ENCODE results near the gene SLC16A7. TPM values are rescaled to one million over a fixed set of nuclear protein-coding genes. Genes with fewer than 3 reads are reported as not detected.

SLC16A7 gene
- total RNA-seq, 6 experiments from 2014 or later = 11.3 to 25.1 (median 20.5) TPM

DNA sequence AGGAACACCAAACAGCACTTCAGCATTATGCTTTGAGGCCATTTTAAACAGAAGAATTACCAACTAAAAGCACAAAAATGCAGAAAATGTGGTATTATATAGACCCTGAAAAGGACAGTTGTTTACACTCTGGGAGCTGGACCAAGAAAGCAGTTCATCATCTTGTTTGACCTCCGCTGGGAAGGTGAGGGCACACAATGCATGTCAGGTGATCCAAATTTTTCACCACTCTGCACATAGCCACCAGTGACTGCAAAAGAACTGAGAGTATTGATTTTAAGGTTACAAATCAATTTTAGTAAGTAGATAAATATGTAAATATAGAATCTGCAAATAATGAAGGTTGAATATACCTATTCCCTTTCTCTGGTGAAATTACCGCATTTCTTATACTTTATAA lies 119.6 kb downstream of the SLC16A7 start:
- no peaks in the 10 kb centered on the region for H3K9me3 ChIP-seq
- TF ChIP-seq, protein P1, sequence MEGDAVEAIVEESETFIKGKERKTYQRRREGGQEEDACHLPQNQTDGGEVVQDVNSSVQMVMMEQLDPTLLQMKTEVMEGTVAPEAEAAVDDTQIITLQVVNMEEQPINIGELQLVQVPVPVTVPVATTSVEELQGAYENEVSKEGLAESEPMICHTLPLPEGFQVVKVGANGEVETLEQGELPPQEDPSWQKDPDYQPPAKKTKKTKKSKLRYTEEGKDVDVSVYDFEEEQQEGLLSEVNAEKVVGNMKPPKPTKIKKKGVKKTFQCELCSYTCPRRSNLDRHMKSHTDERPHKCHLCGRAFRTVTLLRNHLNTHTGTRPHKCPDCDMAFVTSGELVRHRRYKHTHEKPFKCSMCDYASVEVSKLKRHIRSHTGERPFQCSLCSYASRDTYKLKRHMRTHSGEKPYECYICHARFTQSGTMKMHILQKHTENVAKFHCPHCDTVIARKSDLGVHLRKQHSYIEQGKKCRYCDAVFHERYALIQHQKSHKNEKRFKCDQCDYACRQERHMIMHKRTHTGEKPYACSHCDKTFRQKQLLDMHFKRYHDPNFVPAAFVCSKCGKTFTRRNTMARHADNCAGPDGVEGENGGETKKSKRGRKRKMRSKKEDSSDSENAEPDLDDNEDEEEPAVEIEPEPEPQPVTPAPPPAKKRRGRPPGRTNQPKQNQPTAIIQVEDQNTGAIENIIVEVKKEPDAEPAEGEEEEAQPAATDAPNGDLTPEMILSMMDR (IDR thresholded peaks at IDR 0.05) = no peak
- H3K36me3 ChIP-seq = no peaks in the 10 kb centered on the region
- no peaks in the 10 kb centered on the region for H3K27me3 ChIP-seq
- H3K4me3 ChIP-seq = no peak overlapping the region
- intact Hi-C loops (cut with DNase I) = no loop called here
- peaks cover 0 to 52% (median 14%) of the 10 kb centered on the region in 4 donors for H3K4me1 ChIP-seq
- H3K27ac ChIP-seq = peak overlapping the region in 2 of 3 donors; percentile 1 to 77
- peak; percentile 83 to 96 (median 96) for ATAC-seq
- DNase-seq = peak in 2 of 3 donors; percentile 59 to 70
- WGBS (ENCODE audit: insufficient coverage, low coverage, low lambda C conversion rate, missing lambda C conversion rate) = 37% methylated on average over 2 of the region's 2 CpGs

DNA sequence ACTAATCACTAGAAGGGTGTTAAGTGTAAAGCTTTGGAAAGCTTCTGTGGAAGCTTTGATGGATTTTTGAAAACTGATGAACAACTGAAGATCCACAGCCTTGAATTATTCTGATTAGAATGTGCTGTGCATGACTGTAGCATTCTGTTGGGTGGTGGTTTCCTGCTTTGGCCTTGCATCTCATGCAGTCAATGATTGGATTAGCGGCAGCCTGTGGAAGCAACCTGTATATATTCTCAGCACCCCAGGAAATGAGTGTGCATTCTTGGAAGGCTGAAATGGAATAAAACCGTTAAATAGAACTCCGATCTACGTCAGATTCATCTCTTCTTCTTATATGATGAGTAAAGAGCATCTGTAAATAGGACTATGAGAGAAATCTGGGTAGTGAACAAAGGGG lies 120.2 kb downstream of the SLC16A7 start:
- Histone ChIP-seq H3K4me3 (no peak overlapping the region), H3K9me3 (no peaks in the 10 kb centered on the region), H3K27me3 (no peaks in the 10 kb centered on the region), H3K4me1 (peaks cover 0 to 52% (median 12%) of the 10 kb centered on the region in 4 donors), H3K27ac (peak overlapping the region in 2 of 3 donors; percentile 1 to 77), H3K36me3 (no peaks in the 10 kb centered on the region)
- intact Hi-C loops (cut with DNase I) = no loop called here
- DNase-seq (no peak), ATAC-seq (peak in 1 of 4 donors; percentile 16)
- TF ChIP-seq, protein P1 (IDR thresholded peaks at IDR 0.05) = no peak
- no peak for TF ChIP-seq POLR2A (IDR thresholded peaks at IDR 0.05)
- WGBS (ENCODE audit: insufficient coverage, low coverage, low lambda C conversion rate, missing lambda C conversion rate) = 93% methylated on average over 4 of the region's 4 CpGs

DNA sequence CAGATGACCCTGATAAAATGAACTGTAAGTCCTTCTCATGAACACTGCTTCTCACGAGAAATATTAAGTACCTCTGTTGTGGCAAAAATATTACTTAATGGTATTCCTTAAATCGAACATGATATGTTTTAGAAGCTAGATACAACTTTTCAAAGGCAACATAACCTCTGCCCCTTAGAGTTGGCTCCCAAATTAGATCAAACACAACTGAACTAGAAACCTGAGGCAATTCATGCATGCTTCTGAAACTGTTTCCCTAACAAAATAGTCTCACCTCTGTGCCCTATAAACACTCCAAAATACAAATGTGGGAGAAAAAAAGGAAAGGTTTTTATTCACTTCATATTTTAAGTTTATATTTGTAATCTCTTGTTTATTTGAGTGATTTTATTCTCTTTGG lies 121.6 kb downstream of the SLC16A7 start:
- intact Hi-C loops (cut with DNase I) = no loop called here
- no peak for TF ChIP-seq POLR2A (IDR thresholded peaks at IDR 0.05)
- TF ChIP-seq, protein P1 (IDR thresholded peaks at IDR 0.05) = no peak
- Histone ChIP-seq H3K27ac (peak overlapping the region in 2 of 3 donors; percentile 33 to 77), H3K4me3 (no peak overlapping the region), H3K4me1 (peaks cover 0 to 52% (median 12%) of the 10 kb centered on the region in 4 donors), H3K36me3 (no peaks in the 10 kb centered on the region), H3K9me3 (no peaks in the 10 kb centered on the region), H3K27me3 (no peaks in the 10 kb centered on the region)
- ATAC-seq (peak; percentile 76 to 78 (median 77)), DNase-seq (no peak)
- WGBS (ENCODE audit: insufficient coverage, low coverage, low lambda C conversion rate, missing lambda C conversion rate) = 41% methylated on average over 2 of the region's 2 CpGs

DNA sequence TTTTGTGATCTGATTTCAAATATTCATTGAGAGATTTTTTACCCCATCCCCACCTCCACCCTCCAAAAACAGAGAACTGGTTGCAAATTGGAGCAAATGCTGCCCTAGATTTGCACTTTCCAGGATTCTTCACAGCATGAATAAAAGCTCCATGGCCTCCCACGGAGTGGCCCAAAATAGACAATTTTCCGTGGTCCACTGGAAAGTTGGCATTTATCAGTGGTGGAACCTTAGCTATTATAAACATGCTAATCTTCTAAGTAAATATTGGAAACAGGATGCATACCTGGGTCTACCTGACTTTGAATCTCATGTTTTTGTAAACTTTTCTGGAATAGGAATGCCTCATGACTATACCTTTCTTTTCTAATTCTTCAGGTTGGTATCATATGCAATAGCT lies 123.9 kb downstream of the SLC16A7 start:
- Histone ChIP-seq H3K36me3 (no peaks in the 10 kb centered on the region), H3K4me1 (peaks cover 0 to 63% (median 18%) of the 10 kb centered on the region in 4 donors), H3K4me3 (no peak overlapping the region), H3K27ac (no peak overlapping the region), H3K27me3 (no peaks in the 10 kb centered on the region), H3K9me3 (no peaks in the 10 kb centered on the region)
- WGBS (ENCODE audit: insufficient coverage, low coverage, low lambda C conversion rate, missing lambda C conversion rate) = 55% methylated on average over 2 of the region's 2 CpGs
- no peak for TF ChIP-seq POLR2A (IDR thresholded peaks at IDR 0.05)
- TF ChIP-seq, protein P1 (IDR thresholded peaks at IDR 0.05) = no peak
- intact Hi-C loops (cut with DNase I) = no loop called here
- ATAC-seq (no peak), DNase-seq (no peak)

DNA sequence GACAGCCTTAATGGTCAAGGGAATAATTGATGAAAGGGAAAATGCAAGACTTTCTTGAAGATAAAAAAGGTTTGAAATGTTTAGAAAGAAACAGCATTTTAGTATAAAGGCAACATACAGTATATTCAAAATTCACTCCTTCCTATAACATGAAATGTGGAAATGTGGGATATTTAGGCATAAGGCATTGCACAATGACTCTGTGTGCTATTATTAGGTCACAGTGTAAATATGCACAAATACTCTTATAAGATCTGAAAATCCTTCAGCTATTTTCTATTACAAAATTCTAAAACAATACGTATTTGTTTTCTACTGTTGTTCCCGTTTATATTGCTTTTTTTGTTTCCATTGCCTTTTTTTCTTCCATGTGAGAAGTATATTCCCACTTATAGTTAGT lies 127.7 kb downstream of the SLC16A7 start:
- Histone ChIP-seq H3K36me3 (no peaks in the 10 kb centered on the region), H3K9me3 (no peaks in the 10 kb centered on the region), H3K4me3 (no peak overlapping the region), H3K27ac (peak overlapping the region in 1 of 3 donors; percentile 57), H3K4me1 (peaks cover 0 to 31% (median 8%) of the 10 kb centered on the region in 4 donors), H3K27me3 (no peaks in the 10 kb centered on the region)
- ATAC-seq (peak in 3 of 4 donors; percentile 37 to 60 (median 44)), DNase-seq (no peak)
- intact Hi-C loops (cut with DNase I) = no loop called here
- 52% methylated on average over 2 of the region's 2 CpGs for WGBS (ENCODE audit: insufficient coverage, low coverage, low lambda C conversion rate, missing lambda C conversion rate)
- TF ChIP-seq POLR2A (IDR thresholded peaks at IDR 0.05) = no peak
- TF ChIP-seq, protein P1 (IDR thresholded peaks at IDR 0.05) = no peak
